ENCODE data around the gene TMC5. TPM values are rescaled to one million over a fixed set of nuclear protein-coding genes. Genes with fewer than 3 reads are reported as not detected.

Gene TMC5
- polyA plus RNA-seq, 1 experiment = not detected

GRCh38 chr16:19472482-19472881 is 54.8 kb downstream of the TMC5 start:
- ChIA-PET POLR2A (no interaction called here), CTCF (no interaction called here)
- Histone ChIP-seq H3K27ac (ENCODE audit: low read depth, low read length) (no peak overlapping the region), H3K4me3 (ENCODE audit: low read depth, low read length) (no peak overlapping the region), H3K9me3 (ENCODE audit: control insufficient read depth, insufficient read depth, low read length) (no peaks in the 10 kb centered on the region), H3K27me3 (ENCODE audit: control insufficient read depth, insufficient read depth, low read length) (peaks cover 2% of the 10 kb centered on the region)
- no peak for TF ChIP-seq CTCF (IDR thresholded peaks at IDR 0.05; ENCODE audit: low read depth, low read length)
- no peak for DNase-seq (ENCODE audit: low read depth, low spot score)

- DNase-seq (ENCODE audit: low read depth, low spot score) = no peak
- Histone ChIP-seq H3K9me3 (ENCODE audit: control insufficient read depth, insufficient read depth, low read length) (no peaks in the 10 kb centered on the region), H3K4me3 (ENCODE audit: low read depth, low read length) (no peak overlapping the region), H3K27ac (ENCODE audit: low read depth, low read length) (no peak overlapping the region), H3K27me3 (ENCODE audit: control insufficient read depth, insufficient read depth, low read length) (no peaks in the 10 kb centered on the region)
- POLR2A ChIA-PET = no interaction called here
- no peak for TF ChIP-seq CTCF (IDR thresholded peaks at IDR 0.05; ENCODE audit: low read depth, low read length)
- CTCF ChIA-PET = no interaction called here
Measured at GRCh38 chr16:19474617-19475016, 56.9 kb downstream of the TMC5 start.

- no peak overlapping the region for H3K27ac ChIP-seq (ENCODE audit: low read depth, low read length)
- no peaks in the 10 kb centered on the region for H3K27me3 ChIP-seq (ENCODE audit: control insufficient read depth, insufficient read depth, low read length)
- DNase-seq (ENCODE audit: low read depth, low spot score) = no peak
- no peak overlapping the region for H3K4me3 ChIP-seq (ENCODE audit: low read depth, low read length)
- ChIA-PET CTCF (interaction anchor here (1.0 kb wide), 1 partner anchor 24 kb away, joined by 3 read pairs; no protein-coding TSS in a partner anchor), POLR2A (no interaction called here)
- TF ChIP-seq CTCF (IDR thresholded peaks at IDR 0.05; ENCODE audit: low read depth, low read length) = no peak
- H3K9me3 ChIP-seq (ENCODE audit: control insufficient read depth, insufficient read depth, low read length) = no peaks in the 10 kb centered on the region
Measured at GRCh38 chr16:19478505-19478904, 60.8 kb downstream of the TMC5 start.

- no peak for DNase-seq (ENCODE audit: low read depth, low spot score)
- no peak overlapping the region for H3K4me3 ChIP-seq (ENCODE audit: low read depth, low read length)
- CTCF ChIA-PET = interaction anchor here (0.9 to 1.0 kb wide), 2 partner anchors 23 to 394 kb away, joined by 3 read pairs; no protein-coding TSS in a partner anchor
- H3K27ac ChIP-seq (ENCODE audit: low read depth, low read length) = no peak overlapping the region
- H3K27me3 ChIP-seq (ENCODE audit: control insufficient read depth, insufficient read depth, low read length) = no peaks in the 10 kb centered on the region
- POLR2A ChIA-PET = no interaction called here
- TF ChIP-seq CTCF (IDR thresholded peaks at IDR 0.05; ENCODE audit: low read depth, low read length) = no peak
- H3K9me3 ChIP-seq (ENCODE audit: control insufficient read depth, insufficient read depth, low read length) = no peaks in the 10 kb centered on the region
Measured at GRCh38 chr16:19479302-19479721, 61.6 kb downstream of the TMC5 start.

GRCh38 chr16:19481296-19481695 is 63.6 kb downstream of the TMC5 start:
- CTCF ChIA-PET = interaction anchor here (0.6 to 0.9 kb wide), 2 partner anchors 21 to 25 kb away, joined by 3 to 4 read pairs; no protein-coding TSS in a partner anchor
- POLR2A ChIA-PET = no interaction called here
- no peak for TF ChIP-seq CTCF (IDR thresholded peaks at IDR 0.05; ENCODE audit: low read depth, low read length)
- Histone ChIP-seq H3K9me3 (ENCODE audit: control insufficient read depth, insufficient read depth, low read length) (no peaks in the 10 kb centered on the region), H3K27me3 (ENCODE audit: control insufficient read depth, insufficient read depth, low read length) (no peaks in the 10 kb centered on the region), H3K27ac (ENCODE audit: low read depth, low read length) (no peak overlapping the region), H3K4me3 (ENCODE audit: low read depth, low read length) (no peak overlapping the region)
- DNase-seq (ENCODE audit: low read depth, low spot score) = no peak

Data from AG04450 (cell line).